GM10248 (cell line): ENCODE data around the gene SLC25A39.

Experiments used
- CTCF ChIA-PET: fragments of 300-600 bp; sonication (Branson Sonifier 250); formaldehyde crosslinking; extraction: SDS; loops from one replicate; lab custom pipeline; 2021; ENCODE audit warnings: antibody characterized with exemption; lab: Yijun Ruan, JAX
- POLR2A ChIA-PET: fragments of 350-650 bp; sonication (Branson Sonifier 250); formaldehyde crosslinking; extraction: SDS; loops from one replicate; lab custom pipeline; 2020; ENCODE audit warnings: antibody characterized with exemption; lab: Yijun Ruan, JAX
- DNase-seq: peaks from one replicate; pipeline ENCODE4 v3.0.0; 2012; ENCODE audit errors: extremely low spot score
- CTCF ChIP-seq: IDR thresholded peaks from 2 replicates; pipeline ENCODE4 v1.5.1; 2012; ENCODE audit warnings: mild to moderate bottlenecking, low read depth; ENCODE audit errors: extremely low read depth, missing control alignments, control extremely low read depth

Gene SLC25A39

DNA sequence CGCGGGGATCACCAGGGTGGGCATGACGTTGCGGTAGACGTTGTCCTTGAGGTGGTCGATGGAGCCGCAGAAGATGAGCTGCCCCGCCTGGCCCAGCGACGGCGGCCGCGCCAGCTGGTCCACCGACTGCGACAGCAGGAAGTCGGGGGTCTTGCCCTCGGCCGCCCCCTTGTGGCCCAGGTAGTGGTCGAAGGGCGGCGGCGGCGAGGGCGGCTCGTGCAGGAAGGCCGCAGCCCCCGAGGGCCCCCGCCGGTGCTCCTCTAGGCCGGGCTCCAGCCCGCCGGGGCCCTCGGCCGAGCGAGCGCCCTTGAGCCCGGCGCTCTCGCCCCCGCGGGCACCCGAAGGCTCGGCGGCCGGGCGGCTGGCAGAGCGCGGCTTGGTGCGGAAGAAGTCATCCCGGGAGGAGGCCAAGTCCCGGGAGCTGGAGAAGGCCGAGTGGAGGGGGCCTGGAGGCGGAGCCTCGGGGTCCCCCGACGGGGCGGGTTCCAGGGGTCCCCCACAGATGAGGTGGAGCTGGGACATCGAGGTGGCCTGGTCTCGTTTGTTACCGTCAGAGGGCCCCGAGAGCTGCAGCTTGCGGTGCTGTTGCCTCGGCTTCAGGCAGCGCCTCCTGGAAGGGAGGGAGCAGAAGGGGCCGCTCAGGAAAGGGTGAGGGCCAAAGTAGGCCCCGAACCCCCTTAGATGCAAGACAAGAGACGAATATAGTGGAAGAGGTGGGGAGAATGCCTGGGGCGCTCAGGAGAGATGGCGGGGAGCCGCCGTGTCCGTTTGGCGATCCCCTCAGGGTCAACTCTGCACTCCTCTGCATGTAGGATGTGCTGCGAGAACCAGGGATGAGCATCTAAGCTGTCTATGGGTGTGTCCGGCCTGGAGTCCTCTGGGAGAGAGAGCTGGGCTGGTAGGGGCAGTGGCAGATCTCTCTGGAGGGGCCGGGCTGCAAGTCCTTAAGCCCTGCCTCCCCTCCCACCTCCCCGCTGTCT is 30.2 kb upstream of the SLC25A39 start:
- ChIA-PET POLR2A (interaction anchor here (0.8 kb wide), 1 partner anchor 133 kb away, joined by 3 read pairs; no protein-coding TSS in a partner anchor), CTCF (interaction anchor here (1.4 to 18.4 kb wide), 7 partner anchors 7 to 153 kb away, joined by 5 to 250 read pairs (median 17); partner anchors contain the start of genes FAM171A2 and GRN)
- peak; percentile 82 for DNase-seq
- peak; percentile 73 for TF ChIP-seq CTCF

- peak; percentile 49 for DNase-seq
- TF ChIP-seq CTCF: no peak
- ChIA-PET CTCF (interaction anchor here (0.8 to 18.4 kb wide), 12 partner anchors 9 to 170 kb away, joined by 3 to 250 read pairs (median 14); partner anchors contain the start of genes FAM171A2 and GRN), POLR2A (interaction anchor here (0.6 kb wide), 1 partner anchor 1521 kb away, joined by 4 read pairs; no protein-coding TSS in a partner anchor)
Measured at GRCh38 chr17:44353672-44354331, 29.2 kb upstream of the SLC25A39 start.

DNA sequence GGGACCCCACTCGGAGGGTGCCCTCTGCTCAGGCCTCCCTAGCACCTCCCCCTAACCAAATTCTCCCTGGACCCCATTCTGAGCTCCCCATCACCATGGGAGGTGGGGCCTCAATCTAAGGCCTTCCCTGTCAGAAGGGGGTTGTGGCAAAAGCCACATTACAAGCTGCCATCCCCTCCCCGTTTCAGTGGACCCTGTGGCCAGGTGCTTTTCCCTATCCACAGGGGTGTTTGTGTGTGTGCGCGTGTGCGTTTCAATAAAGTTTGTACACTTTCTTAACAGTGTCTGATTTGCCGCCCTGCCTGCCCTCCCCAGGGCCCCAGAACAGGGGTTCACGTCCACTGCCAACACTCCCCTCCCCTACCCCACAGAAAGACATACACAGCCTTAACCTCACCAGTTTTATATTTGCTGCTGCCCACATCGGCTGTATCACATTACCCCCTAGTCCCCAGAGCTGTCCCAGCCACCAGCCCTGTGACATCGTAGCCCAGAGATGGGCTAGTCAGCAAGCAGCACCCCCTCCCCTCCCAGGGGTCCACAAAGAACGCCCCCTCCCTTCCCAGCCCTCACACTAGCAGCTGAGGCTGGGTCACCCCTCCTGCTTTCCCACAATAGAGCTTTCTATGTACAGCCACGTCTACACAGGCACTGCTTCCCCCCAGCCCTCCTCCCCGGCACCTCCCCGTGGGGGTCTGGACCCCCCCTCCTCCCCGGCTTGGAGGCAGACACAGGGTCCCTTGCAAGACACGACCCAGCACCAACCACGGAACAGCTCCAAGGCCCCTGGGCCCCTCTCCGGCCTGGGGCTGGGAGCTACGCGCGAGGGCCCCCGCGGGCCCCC is 28.4 kb upstream of the SLC25A39 start:
- DNase-seq: no peak
- TF ChIP-seq CTCF: no peak
- CTCF ChIA-PET: interaction anchor here (0.8 to 18.4 kb wide), 10 partner anchors 10 to 409 kb away, joined by 3 to 250 read pairs (median 10); partner anchors contain the start of gene FAM171A2
- POLR2A ChIA-PET: interaction anchor here (0.5 to 0.6 kb wide), 2 partner anchors 1037 to 1521 kb away, joined by 3 to 4 read pairs; no protein-coding TSS in a partner anchor

- ChIA-PET CTCF (interaction anchor here (0.6 to 18.4 kb wide), 16 partner anchors 11 to 408 kb away, joined by 3 to 250 read pairs (median 5); partner anchors contain the start of gene FAM171A2), POLR2A (interaction anchor here (0.6 kb wide), 1 partner anchor 22 kb away, joined by 4 read pairs; no protein-coding TSS in a partner anchor)
- TF ChIP-seq CTCF: no peak
- DNase-seq: no peak
Measured at GRCh38 chr17:44351961-44352827, 27.6 kb upstream of the SLC25A39 start.

GRCh38 chr17:44351464-44351863 is 26.8 kb upstream of the SLC25A39 start:
- ChIA-PET POLR2A (interaction anchor here (0.6 kb wide), 1 partner anchor 21 kb away, joined by 4 read pairs; no protein-coding TSS in a partner anchor), CTCF (interaction anchor here (0.6 to 18.4 kb wide), 19 partner anchors 10 to 407 kb away, joined by 3 to 250 read pairs (median 5); partner anchors contain the start of genes FAM171A2, ITGA2B, TMUB2 and UBTF)
- no peak for TF ChIP-seq CTCF

More at GRCh38 chr17:44351464-44351863, 26.8 kb upstream of the SLC25A39 start:
- DNase-seq: no peak
